MM.1S (cell line): Measurements from ENCODE around the gene EFEMP2.

Experiments used
- DNase-seq: peaks from one replicate; pipeline ENCODE4 v3.0.0-alpha.2; 2015
- H2AFZ ChIP-seq: fragments of 300-600 bp; sonication (generic); 2 replicates; pipeline ENCODE4 v1.6.0; 2016; ENCODE audit warnings: antibody characterized with exemption, low read length
- H3F3A ChIP-seq: fragments of 300-600 bp; sonication (generic); 2 replicates; pipeline ENCODE4 v1.6.1; 2016; ENCODE audit warnings: mild to moderate bottlenecking, antibody characterized with exemption, low read length, moderate library complexity, mixed read lengths; ENCODE audit not compliant: insufficient read depth
- H3K27ac ChIP-seq: fragments of 300-600 bp; sonication (generic); 2 replicates; pipeline ENCODE4 v1.5.1; 2016; ENCODE audit warnings: mild to moderate bottlenecking, low read length
- H3K27me3 ChIP-seq: fragments of 300-600 bp; sonication (generic); replicated peaks from 2 replicates; pipeline ENCODE4 v1.6.0; 2016; ENCODE audit warnings: low read length; ENCODE audit not compliant: insufficient read depth
- H3K36me3 ChIP-seq: fragments of 300-600 bp; sonication (generic); replicated peaks from 2 replicates; pipeline ENCODE4 v1.6.1; 2016; ENCODE audit warnings: mild to moderate bottlenecking, low read length, mixed read lengths; ENCODE audit not compliant: insufficient read depth
- H3K4me1 ChIP-seq: fragments of 300-600 bp; sonication (generic); 2 replicates; pipeline ENCODE4 v1.6.1; 2016; ENCODE audit warnings: low read length, mixed read lengths
- H3K4me2 ChIP-seq: fragments of 300-600 bp; sonication (generic); 2 replicates; pipeline ENCODE4 v1.6.0; 2016; ENCODE audit warnings: low read depth, low read length
- H3K4me3 ChIP-seq: fragments of 300-600 bp; sonication (generic); 2 replicates; pipeline ENCODE4 v1.5.1; 2016; ENCODE audit warnings: low read length, mixed read lengths
- H3K79me2 ChIP-seq: fragments of 300-600 bp; sonication (generic); 2 replicates; pipeline ENCODE4 v1.6.1; 2016; ENCODE audit warnings: mixed run types, low read length, mixed read lengths
- H3K9ac ChIP-seq: fragments of 300-600 bp; sonication (generic); 2 replicates; pipeline ENCODE4 v1.6.1; 2016; ENCODE audit warnings: low read length, mixed read lengths
- H3K9me2 ChIP-seq: fragments of 300-600 bp; sonication (generic); replicated peaks from 2 replicates; pipeline ENCODE4 v1.6.1; 2016; ENCODE audit warnings: mild to moderate bottlenecking, low read length, mixed read lengths; ENCODE audit not compliant: insufficient read depth
- H3K9me3 ChIP-seq: fragments of 300-600 bp; sonication (generic); replicated peaks from 2 replicates; pipeline ENCODE4 v1.6.1; 2016; ENCODE audit warnings: mild to moderate bottlenecking, low read length, mixed read lengths; ENCODE audit not compliant: insufficient read depth
- H4K20me1 ChIP-seq: fragments of 300-600 bp; sonication (generic); 2 replicates; pipeline ENCODE4 v1.6.1; 2016; ENCODE audit warnings: mild to moderate bottlenecking, low read length, moderate library complexity, mixed read lengths; ENCODE audit not compliant: insufficient read depth
- CTCF ChIP-seq: fragments of 300-600 bp; sonication (generic); IDR thresholded peaks from 2 replicates; pipeline ENCODE4 v1.5.1; 2016; ENCODE audit warnings: antibody characterized with exemption, low read length, mixed read lengths
- EZH2 ChIP-seq: fragments of 300-600 bp; sonication (generic); optimal IDR thresholded peaks from 2 replicates; pipeline ENCODE3; 2017; ENCODE audit warnings: low read depth, mild to moderate bottlenecking, antibody characterized with exemption, low read length, mixed read lengths
- EZH2phosphoT487 ChIP-seq: fragments of 300-600 bp; sonication (generic); IDR thresholded peaks from 2 replicates; pipeline ENCODE4 v1.6.1; 2018; ENCODE audit warnings: antibody characterized with exemption, low read length

Gene EFEMP2

GRCh38 chr11:65918211-65919140 lies 45.9 kb upstream of the EFEMP2 start, which contains the start of gene C11orf68:
TSS of gene C11orf68 (minus strand) at chr11:65919062. CDS start at chr11:65919031, 31 bp downstream.
- peak; percentile 45 for DNase-seq
- H2AFZ ChIP-seq, result peak within 1 kb of the TSS; percentile 77
- peaks cover 36% of the 10 kb centered on the region for H3K79me2 ChIP-seq
- H4K20me1 ChIP-seq, result no peaks in the 10 kb centered on the region
- H3K9me2 ChIP-seq, result no peaks in the 10 kb centered on the region
- H3K27me3 ChIP-seq, result no peaks in the 10 kb centered on the region
- peaks cover 8% of the 10 kb centered on the region; the same call in 1 of the 2 replicates for H3K4me1 ChIP-seq
- peaks cover 4% of the 10 kb centered on the region; the same call in 1 of the 2 replicates for H3F3A ChIP-seq
- H3K4me3 ChIP-seq, result peak within 1 kb of the TSS; percentile 85
- peak within 1 kb of the TSS; percentile 90 for H3K9ac ChIP-seq
- peak within 1 kb of the TSS; percentile 99 for H3K4me2 ChIP-seq
- H3K36me3 ChIP-seq, result no peaks in the 10 kb centered on the region
- TF ChIP-seq EZH2 (no peak), EZH2phosphoT487 (no peak), CTCF (no peak)
- no peaks in the 10 kb centered on the region for H3K9me3 ChIP-seq
- H3K27ac ChIP-seq, result peak within 1 kb of the TSS; percentile 31; the same call in 1 of the 2 replicates

GRCh38 chr11:65917434-65918210 lies 45.0 kb upstream of the EFEMP2 start:
- peaks cover 36% of the 10 kb centered on the region for H3K79me2 ChIP-seq
- H3K36me3 ChIP-seq, result no peaks in the 10 kb centered on the region
- H3K9me2 ChIP-seq, result no peaks in the 10 kb centered on the region
- peak overlapping the region; percentile 91 for H3K4me2 ChIP-seq
- H3K4me3 ChIP-seq, result peak overlapping the region; percentile 85
- no peaks in the 10 kb centered on the region for H3K9me3 ChIP-seq
- H4K20me1 ChIP-seq, result no peaks in the 10 kb centered on the region
- H3K9ac ChIP-seq, result peak overlapping the region; percentile 90
- peaks cover 4% of the 10 kb centered on the region; the same call in 1 of the 2 replicates for H3F3A ChIP-seq
- H3K27me3 ChIP-seq, result no peaks in the 10 kb centered on the region
- no peak overlapping the region for H3K27ac ChIP-seq
- no peak for TF ChIP-seq CTCF
- no peak for TF ChIP-seq EZH2
- TF ChIP-seq EZH2phosphoT487, result no peak
- no peak overlapping the region for H2AFZ ChIP-seq
- no peak for DNase-seq
- H3K4me1 ChIP-seq, result peaks cover 8% of the 10 kb centered on the region; the same call in 1 of the 2 replicates

- no peak overlapping the region for H3K9ac ChIP-seq
- H3K36me3 ChIP-seq, result no peaks in the 10 kb centered on the region
- H3K4me1 ChIP-seq, result peaks cover 8% of the 10 kb centered on the region; the same call in 1 of the 2 replicates
- H3K4me2 ChIP-seq, result peak overlapping the region; percentile 91; the same call in 1 of the 2 replicates
- H3F3A ChIP-seq, result peaks cover 4% of the 10 kb centered on the region; the same call in 1 of the 2 replicates
- TF ChIP-seq EZH2phosphoT487, result no peak
- TF ChIP-seq CTCF, result no peak
- no peak for TF ChIP-seq EZH2
- no peaks in the 10 kb centered on the region for H4K20me1 ChIP-seq
- no peaks in the 10 kb centered on the region for H3K27me3 ChIP-seq
- DNase-seq, result no peak
- no peaks in the 10 kb centered on the region for H3K9me3 ChIP-seq
- H2AFZ ChIP-seq, result no peak overlapping the region
- no peak overlapping the region for H3K27ac ChIP-seq
- H3K79me2 ChIP-seq, result peaks cover 36% of the 10 kb centered on the region
- H3K9me2 ChIP-seq, result no peaks in the 10 kb centered on the region
- H3K4me3 ChIP-seq, result no peak overlapping the region
Measured at GRCh38 chr11:65917077-65917433, 44.5 kb upstream of the EFEMP2 start.
